ENCODE data around the gene MBD5.

MBD5 gene

GRCh38 chr2:148362144-148362796, 341.4 kb downstream of the MBD5 start:
- no peak for DNase-seq (ENCODE audit: low read depth in 2 of 2)
- TF ChIP-seq, protein P1, sequence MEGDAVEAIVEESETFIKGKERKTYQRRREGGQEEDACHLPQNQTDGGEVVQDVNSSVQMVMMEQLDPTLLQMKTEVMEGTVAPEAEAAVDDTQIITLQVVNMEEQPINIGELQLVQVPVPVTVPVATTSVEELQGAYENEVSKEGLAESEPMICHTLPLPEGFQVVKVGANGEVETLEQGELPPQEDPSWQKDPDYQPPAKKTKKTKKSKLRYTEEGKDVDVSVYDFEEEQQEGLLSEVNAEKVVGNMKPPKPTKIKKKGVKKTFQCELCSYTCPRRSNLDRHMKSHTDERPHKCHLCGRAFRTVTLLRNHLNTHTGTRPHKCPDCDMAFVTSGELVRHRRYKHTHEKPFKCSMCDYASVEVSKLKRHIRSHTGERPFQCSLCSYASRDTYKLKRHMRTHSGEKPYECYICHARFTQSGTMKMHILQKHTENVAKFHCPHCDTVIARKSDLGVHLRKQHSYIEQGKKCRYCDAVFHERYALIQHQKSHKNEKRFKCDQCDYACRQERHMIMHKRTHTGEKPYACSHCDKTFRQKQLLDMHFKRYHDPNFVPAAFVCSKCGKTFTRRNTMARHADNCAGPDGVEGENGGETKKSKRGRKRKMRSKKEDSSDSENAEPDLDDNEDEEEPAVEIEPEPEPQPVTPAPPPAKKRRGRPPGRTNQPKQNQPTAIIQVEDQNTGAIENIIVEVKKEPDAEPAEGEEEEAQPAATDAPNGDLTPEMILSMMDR (IDR thresholded peaks at IDR 0.05; ENCODE audit: low read depth, low read length): no peak
- H3K4me3 ChIP-seq (replicated peaks in 1 of 2; ENCODE audit: low read depth in 2 of 2, low read length in 2 of 2): no peak overlapping the region

DNA sequence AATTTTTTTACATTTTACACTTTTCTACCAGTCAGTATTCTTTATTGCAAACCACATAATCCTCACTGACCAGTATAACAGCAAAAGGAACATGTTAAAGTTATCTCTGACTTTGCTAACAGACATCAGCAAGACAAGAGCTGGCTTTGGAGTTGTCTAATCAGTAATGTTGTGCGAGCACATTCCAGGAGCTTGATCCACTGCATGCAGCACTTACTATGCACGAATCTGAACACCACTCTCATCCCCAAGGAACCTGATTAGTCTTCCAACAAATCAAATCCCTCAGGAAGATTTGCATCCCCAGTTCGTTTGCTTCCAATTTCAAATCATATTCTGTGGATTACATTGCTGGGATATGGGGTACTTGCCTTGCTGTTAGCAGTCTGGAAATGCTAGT, 354.3 kb downstream of the MBD5 start:
- DNase-seq (ENCODE audit: low read depth in 2 of 2): peak; percentile 10 to 41
- TF ChIP-seq, protein P1 (IDR thresholded peaks at IDR 0.05; ENCODE audit: low read depth, low read length): no peak
- H3K4me3 ChIP-seq (replicated peaks in 1 of 2; ENCODE audit: low read depth in 2 of 2, low read length in 2 of 2): no peak overlapping the region

DNA sequence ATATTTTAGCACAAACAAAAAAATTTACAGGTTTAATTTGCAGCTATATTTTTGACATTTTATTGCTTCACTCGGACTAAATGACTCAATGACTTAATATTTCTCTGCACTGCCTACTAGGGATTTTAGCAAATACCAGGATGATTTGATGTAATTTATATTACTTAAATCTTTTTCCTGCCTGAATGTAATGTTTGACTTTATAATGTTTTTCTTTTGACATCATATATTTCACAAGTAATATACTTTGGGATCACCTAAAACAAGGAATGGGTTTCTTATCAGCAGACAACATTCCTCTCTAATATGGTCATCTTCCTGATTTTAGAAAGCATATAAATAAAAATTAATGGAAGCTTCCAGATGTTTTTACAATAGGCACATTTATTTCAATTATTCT, 370.4 kb downstream of the MBD5 start:
- DNase-seq (ENCODE audit: low read depth in 2 of 2): peak; percentile 60 to 63
- H3K4me3 ChIP-seq (replicated peaks in 1 of 2; ENCODE audit: low read depth in 2 of 2, low read length in 2 of 2): no peak overlapping the region
- TF ChIP-seq, protein P1 (IDR thresholded peaks at IDR 0.05; ENCODE audit: low read depth, low read length): no peak

GRCh38 chr2:148402786-148403185, 381.9 kb downstream of the MBD5 start:
- no peak for DNase-seq (ENCODE audit: low read depth in 2 of 2)
- TF ChIP-seq, protein P1 (IDR thresholded peaks at IDR 0.05; ENCODE audit: low read depth, low read length): no peak

DNA sequence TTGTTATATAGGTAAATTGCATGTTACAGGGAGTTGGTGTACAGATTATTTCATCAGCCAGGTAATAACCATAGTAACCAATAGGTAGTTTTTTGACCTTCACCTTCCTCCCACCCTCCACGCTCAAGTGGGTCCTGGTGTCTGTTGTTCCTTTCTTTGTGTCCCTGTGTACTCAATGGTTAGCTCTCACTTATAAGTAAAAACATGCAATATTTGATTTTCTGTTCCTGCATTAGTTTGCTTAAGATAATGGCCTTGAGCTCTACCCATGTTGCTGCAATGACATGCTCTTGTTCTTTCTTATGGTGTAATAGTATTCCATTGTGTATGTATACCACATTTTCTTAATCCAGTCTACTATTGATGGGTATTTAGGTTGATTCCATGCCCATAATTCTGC, 390.0 kb downstream of the MBD5 start:
- no peak for DNase-seq (ENCODE audit: low read depth in 2 of 2)
- H3K4me3 ChIP-seq (replicated peaks in 1 of 2; ENCODE audit: low read depth in 2 of 2, low read length in 2 of 2): no peak overlapping the region
- TF ChIP-seq, protein P1 (IDR thresholded peaks at IDR 0.05; ENCODE audit: low read depth, low read length): no peak

More at GRCh38 chr2:148402786-148403185, 381.9 kb downstream of the MBD5 start:
- H3K4me3 ChIP-seq (replicated peaks in 1 of 2; ENCODE audit: low read depth in 2 of 2, low read length in 2 of 2): no peak overlapping the region

DNA sequence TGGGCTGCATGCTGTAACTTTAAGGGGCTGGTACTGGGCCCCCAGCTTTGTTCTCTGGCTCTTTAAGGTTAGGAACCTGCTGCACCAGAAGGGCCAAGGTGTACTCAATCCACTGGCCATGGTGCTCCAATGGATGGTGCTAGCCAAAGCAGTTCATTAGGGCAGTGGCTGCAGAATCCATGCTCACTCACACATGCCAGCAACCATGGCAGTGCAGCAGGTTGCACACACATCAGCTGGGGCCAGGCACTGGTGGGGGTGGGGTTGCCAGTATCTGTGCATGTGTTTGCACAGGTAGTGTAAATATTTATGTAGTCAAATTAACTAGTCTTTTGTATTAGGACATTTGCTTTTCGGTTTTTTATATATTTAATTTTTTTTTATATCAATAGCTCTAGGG, 395.4 kb downstream of the MBD5 start:
- TF ChIP-seq, protein P1 (IDR thresholded peaks at IDR 0.05; ENCODE audit: low read depth, low read length): no peak
- no peak for DNase-seq (ENCODE audit: low read depth in 2 of 2)
- H3K4me3 ChIP-seq (replicated peaks in 1 of 2; ENCODE audit: low read depth in 2 of 2, low read length in 2 of 2): no peak overlapping the region

GRCh38 chr2:148430101-148430500, 409.2 kb downstream of the MBD5 start:
- TF ChIP-seq, protein P1 (IDR thresholded peaks at IDR 0.05; ENCODE audit: low read depth, low read length): no peak
- no peak overlapping the region for H3K4me3 ChIP-seq (replicated peaks in 1 of 2; ENCODE audit: low read depth in 2 of 2, low read length in 2 of 2)
- DNase-seq (ENCODE audit: low read depth in 2 of 2): no peak

All from cardiac fibroblast (primary cell).